Fibroblast of lung (primary cell): ENCODE data around the gene CFAP299. TPM values are rescaled to one million over a fixed set of nuclear protein-coding genes. Genes with fewer than 3 reads are reported as not detected.

ENCODE experiments used
- DNase-seq, 2 donors: peaks; one replicate each; pipeline versions ENCODE4 v3.0.0 to v3.0.0-alpha.2; 2010; ENCODE audit warnings: low read depth in 2 of 2
- H2AFZ ChIP-seq: 2 replicates; pipeline ENCODE4 v1.5.1; 2012; ENCODE audit warnings: low read length, control low read depth, inconsistent platforms
- H3K27ac ChIP-seq: 2 replicates; pipeline ENCODE4 v1.5.1; 2011; ENCODE audit warnings: low read length, control low read depth; ENCODE audit not compliant: insufficient read depth
- H3K27me3 ChIP-seq: 2 replicates; pipeline ENCODE4 v1.5.1; 2011; ENCODE audit warnings: mild to moderate bottlenecking, low read length; ENCODE audit not compliant: control insufficient read depth, insufficient read depth
- H3K36me3 ChIP-seq: 2 replicates; pipeline ENCODE4 v1.5.1; 2011; ENCODE audit warnings: low read length; ENCODE audit not compliant: control insufficient read depth, insufficient read depth
- H3K4me1 ChIP-seq: 2 replicates; pipeline ENCODE4 v1.5.1; 2011; ENCODE audit warnings: low read length; ENCODE audit not compliant: control insufficient read depth, insufficient read depth; ENCODE audit errors: extremely low read depth
- H3K4me2 ChIP-seq: 2 replicates; pipeline ENCODE4 v1.5.1; 2011; ENCODE audit warnings: low read length, control low read depth; ENCODE audit not compliant: insufficient read depth; ENCODE audit errors: extremely low read depth
- H3K4me3 ChIP-seq, 4 experiments: fragments of 200-600 bp in 1 of 4; sonication (generic) in 1 of 4; replicated peaks in 1 of 4; 2 replicates each; pipeline ENCODE4 v1.5.1; 2011 to 2016; ENCODE audit warnings: low read length in 4 of 4, low read depth in 3 of 4, mild to moderate bottlenecking in 3 of 4, control low read depth in 2 of 4, inconsistent platforms in 1 of 4, mixed read lengths in 1 of 4; ENCODE audit not compliant: insufficient read depth in 1 of 4; ENCODE audit errors: control extremely low read depth in 1 of 4
- H3K79me2 ChIP-seq: 2 replicates; pipeline ENCODE4 v1.5.1; 2012; ENCODE audit warnings: mild to moderate bottlenecking, low read length, inconsistent platforms; ENCODE audit not compliant: control insufficient read depth, insufficient read depth
- H3K9ac ChIP-seq: 2 replicates; pipeline ENCODE4 v1.5.1; 2011; ENCODE audit warnings: mild to moderate bottlenecking, low read length, control low read depth; ENCODE audit not compliant: insufficient read depth
- H3K9me3 ChIP-seq: 2 replicates; pipeline ENCODE4 v1.5.1; 2012; ENCODE audit warnings: low read depth, low read length; ENCODE audit not compliant: control insufficient read depth, insufficient read depth
- H4K20me1 ChIP-seq: 2 replicates; pipeline ENCODE4 v1.5.1; 2011; ENCODE audit warnings: low read length; ENCODE audit not compliant: control insufficient read depth, insufficient read depth; ENCODE audit errors: extremely low read depth
- CTCF ChIP-seq, 2 donors: IDR thresholded peaks in 1 of 2; conservative IDR thresholded peaks in 1 of 2; 1 replicate in 1 of 2; 2 replicates in 1 of 2; pipeline ENCODE4 v1.5.1; 2011 to 2012; ENCODE audit warnings: low read length in 2 of 2, control low read depth in 1 of 2, inconsistent platforms in 1 of 2, low read depth in 1 of 2, mild to moderate bottlenecking in 1 of 2
- EZH2 ChIP-seq: IDR thresholded peaks from 2 replicates; pipeline ENCODE4 v1.5.1; 2012; ENCODE audit warnings: low read length, control low read depth, mild to moderate bottlenecking; ENCODE audit errors: missing control alignments
- polyA plus RNA-seq, 2 donors: library from polyadenylated mRNA; depleted of rRNA in 1 of 2; stranded (reverse) in 1 of 2; unstranded in 1 of 2; fragments of >200 nt; gene quantifications; 2 replicates each; pipeline ENCODE4 v1.2.1, GENCODE V29; 2011 to 2012; ENCODE audit warnings: missing spikeins in 1 of 2
- total RNA-seq: library from RNA; depleted of rRNA; stranded (reverse); fragments of >200 nt; gene quantifications from 2 replicates; pipeline ENCODE4 v1.2.1, GENCODE V29; 2014

Gene CFAP299
- total and polyA plus RNA-seq, 2 donors (not counting 1 experiment from before 2014, with no cell fraction given): 0.79 to 16.2 TPM

GRCh38 chr4:80422727-80423404, 87.3 kb downstream of the CFAP299 start:
- Histone ChIP-seq H3K9ac (no peak overlapping the region), H2AFZ (no peak overlapping the region), H3K36me3 (no peaks in the 10 kb centered on the region), H3K79me2 (no peaks in the 10 kb centered on the region), H3K4me1 (no peaks in the 10 kb centered on the region), H3K27ac (no peak overlapping the region), H3K9me3 (no peaks in the 10 kb centered on the region), H3K27me3 (no peaks in the 10 kb centered on the region), H3K4me2 (no peak overlapping the region), H3K4me3 (no peak overlapping the region), H4K20me1 (no peaks in the 10 kb centered on the region)
- DNase-seq: no peak
- TF ChIP-seq CTCF (conservative IDR thresholded peaks at IDR 0.05 in 1 of 2, IDR thresholded peaks at IDR 0.05 in 1 of 2; ENCODE audit: low read depth in 1 of 2, low read length in 2 of 2) (no peak), EZH2 (no peak)

DNA sequence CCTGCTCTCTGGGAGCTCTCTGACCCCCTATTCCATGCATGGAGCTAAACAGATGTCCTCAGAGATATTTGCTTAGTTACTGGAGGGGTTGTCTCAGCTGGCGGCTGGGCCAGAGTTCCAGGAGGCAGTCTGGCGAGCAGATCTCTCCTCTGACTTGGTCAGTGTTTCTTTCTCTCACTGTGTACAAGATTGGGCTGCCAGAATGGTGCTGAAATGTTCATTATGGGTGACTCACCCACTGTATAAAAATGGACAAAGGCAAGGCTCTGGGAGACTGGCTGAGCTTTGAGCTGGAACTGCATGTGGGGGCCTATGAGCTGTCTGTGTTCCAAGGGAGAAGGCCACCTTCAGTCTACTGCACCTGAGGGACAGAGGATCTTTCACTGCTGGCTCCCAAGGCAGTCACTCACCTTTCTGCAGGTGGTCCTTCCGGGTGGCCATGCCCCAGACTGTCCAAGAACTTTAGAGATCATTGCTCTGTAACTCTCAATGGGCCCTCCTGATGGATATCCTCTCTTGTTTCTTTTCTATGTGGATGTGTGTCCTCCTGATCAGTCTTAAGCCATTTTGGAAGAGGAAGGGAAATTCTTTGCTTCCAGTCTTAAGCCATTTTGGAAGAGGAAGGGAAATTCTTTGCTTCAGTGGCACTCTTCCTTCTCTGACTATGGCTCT, 88.2 kb downstream of the CFAP299 start:
- TF ChIP-seq CTCF (conservative IDR thresholded peaks at IDR 0.05 in 1 of 2, IDR thresholded peaks at IDR 0.05 in 1 of 2; ENCODE audit: low read depth in 1 of 2, low read length in 2 of 2) (no peak), EZH2 (no peak)
- Histone ChIP-seq H3K4me3 (no peak overlapping the region), H3K27me3 (no peaks in the 10 kb centered on the region), H3K27ac (no peak overlapping the region), H3K4me1 (no peaks in the 10 kb centered on the region), H3K79me2 (no peaks in the 10 kb centered on the region), H4K20me1 (no peaks in the 10 kb centered on the region), H3K9me3 (no peaks in the 10 kb centered on the region), H3K4me2 (no peak overlapping the region), H3K9ac (no peak overlapping the region), H3K36me3 (no peaks in the 10 kb centered on the region), H2AFZ (no peak overlapping the region)
- peak in 1 of 2 donors; percentile 9 for DNase-seq

DNA sequence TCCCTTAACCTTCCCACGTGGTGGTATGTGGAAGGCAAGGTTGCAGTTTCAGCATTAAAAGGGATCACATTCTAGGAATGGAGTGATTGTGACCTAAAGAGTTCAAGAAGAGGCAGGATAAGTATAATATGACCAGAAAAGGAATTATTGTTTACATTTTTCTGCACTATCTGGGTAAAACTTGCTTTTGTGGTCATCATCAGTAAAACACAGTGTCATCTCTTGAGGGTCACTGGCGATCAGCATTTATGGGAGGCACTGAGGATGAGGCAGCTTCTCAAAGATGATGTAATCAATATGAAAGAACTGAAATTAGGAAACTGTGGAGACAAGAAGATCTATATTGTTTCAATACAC, 88.7 kb downstream of the CFAP299 start:
- Histone ChIP-seq H3K4me1 (no peaks in the 10 kb centered on the region), H3K4me2 (no peak overlapping the region), H3K27ac (no peak overlapping the region), H3K9ac (no peak overlapping the region), H3K9me3 (no peaks in the 10 kb centered on the region), H4K20me1 (no peaks in the 10 kb centered on the region), H3K4me3 (no peak overlapping the region), H3K27me3 (no peaks in the 10 kb centered on the region), H3K36me3 (no peaks in the 10 kb centered on the region), H3K79me2 (no peaks in the 10 kb centered on the region), H2AFZ (no peak overlapping the region)
- TF ChIP-seq CTCF (conservative IDR thresholded peaks at IDR 0.05 in 1 of 2, IDR thresholded peaks at IDR 0.05 in 1 of 2; ENCODE audit: low read depth in 1 of 2, low read length in 2 of 2): no peak
- DNase-seq: peak in 1 of 2 donors; percentile 14
